ENCODE results near the gene WT1.
A peak's percentile ranks its signal among the peaks of the same experiment; 100 is the strongest.

GRCh38 chr11:32427935-32428664 is 7.2 kb downstream of the WT1 start:
- no peak for TF ChIP-seq EP300 (conservative IDR thresholded peaks at IDR 0.05; ENCODE audit: poor library complexity, severe bottlenecking)
- no peak for TF ChIP-seq CTCF (IDR thresholded peaks at IDR 0.05; ENCODE audit: poor library complexity, severe bottlenecking)
- TF ChIP-seq TAF1 (IDR thresholded peaks at IDR 0.05; ENCODE audit: low read depth) = no peak
- TF ChIP-seq POLR2AphosphoS5 (IDR thresholded peaks at IDR 0.05) = no peak
- no peak for TF ChIP-seq REST (IDR thresholded peaks at IDR 0.05; ENCODE audit: borderline replicate concordance)
- TF ChIP-seq MXI1 (conservative IDR thresholded peaks at IDR 0.05; ENCODE audit: poor library complexity, severe bottlenecking) = no peak
- TF ChIP-seq RAD21 (conservative IDR thresholded peaks at IDR 0.05) = no peak
- no peak for TF ChIP-seq SMC3 (conservative IDR thresholded peaks at IDR 0.05; ENCODE audit: poor library complexity)
- peak; percentile 72 for TF ChIP-seq EZH2 (IDR thresholded peaks at IDR 0.05; ENCODE audit: borderline replicate concordance, insufficient read depth, low read length, poor library complexity, severe bottlenecking)

Data from neural cell (in vitro differentiated cells).